Ectodermal cell (in vitro differentiated cells): ENCODE data around the gene TMEM255B.

Experiments
- H3K27ac ChIP-seq: 2 replicates; pipeline ENCODE4 v1.7.0; 2013; ENCODE audit warnings: mild to moderate bottlenecking, low read depth, low read length; ENCODE audit not compliant: insufficient read depth, poor library complexity, severe bottlenecking
- H3K27me3 ChIP-seq: 2 replicates; pipeline ENCODE4 v1.7.0; 2013; ENCODE audit warnings: mild to moderate bottlenecking, low read length; ENCODE audit not compliant: insufficient read depth, control insufficient read depth, poor library complexity, severe bottlenecking
- H3K36me3 ChIP-seq: one replicate; pipeline ENCODE4 v1.7.0; 2013; ENCODE audit warnings: low read length; ENCODE audit not compliant: control insufficient read depth, insufficient read depth
- H3K4me1 ChIP-seq: one replicate; pipeline ENCODE4 v1.7.0; 2013; ENCODE audit warnings: low read length; ENCODE audit not compliant: control insufficient read depth, insufficient read depth
- H3K4me3 ChIP-seq: 2 replicates; pipeline ENCODE4 v1.7.0; 2013; ENCODE audit warnings: low read depth, low read length, control low read depth; ENCODE audit not compliant: insufficient read depth
- H3K9me3 ChIP-seq: 2 replicates; pipeline ENCODE4 v1.7.0; 2013; ENCODE audit warnings: mild to moderate bottlenecking, low read length, moderate library complexity; ENCODE audit not compliant: control insufficient read depth
- WGBS, 2 experiments: methylation state at CpG; one replicate each; pipeline ENCODE4 v1.1.7; 2013; ENCODE audit warnings: missing lambda C conversion rate in 2 of 2; 5-methylcytosine and 5-hydroxymethylcytosine counted together

Gene TMEM255B

GRCh38 chr13:113864273-113864890 is 105.4 kb downstream of the TMEM255B start:
- Histone ChIP-seq H3K4me3 (peak overlapping the region; percentile 61), H3K4me1 (peaks cover 42% of the 10 kb centered on the region), H3K9me3 (no peaks in the 10 kb centered on the region), H3K27me3 (peaks cover 37% of the 10 kb centered on the region), H3K27ac (no peak overlapping the region), H3K36me3 (no peaks in the 10 kb centered on the region)
- WGBS, 2 experiments = 52% methylated on average over 10 of the region's 10 CpGs

GRCh38 chr13:113865427-113865826 is 106.4 kb downstream of the TMEM255B start:
- no peak overlapping the region for H3K27ac ChIP-seq
- H3K27me3 ChIP-seq = peaks cover 37% of the 10 kb centered on the region
- WGBS, 2 experiments = 95 to 100% methylated on average over 3 to 4 of the region's 4 CpGs
- no peaks in the 10 kb centered on the region for H3K9me3 ChIP-seq
- no peaks in the 10 kb centered on the region for H3K36me3 ChIP-seq
- peaks cover 33% of the 10 kb centered on the region for H3K4me1 ChIP-seq
- H3K4me3 ChIP-seq = no peak overlapping the region
